Posterior cingulate gyrus (tissue), 11 donors: Measurements from ENCODE around the gene CAMTA1.
A peak's percentile ranks its signal among the peaks of the same experiment; 100 is the strongest.

Experiments used
- DNase-seq, 10 donors: peaks; one replicate each; pipeline versions ENCODE4 v3.0.0 to v3.0.0-alpha.2; 2020 to 2021; ENCODE audit warnings: mixed read lengths in 3 of 10
- intact Hi-C: fragments of 100-400 bp; cut with DNase I; formaldehyde crosslinking; loops from one replicate; pipeline ENCODE4 v1.15.1; 2023

The CAMTA1 gene

DNA sequence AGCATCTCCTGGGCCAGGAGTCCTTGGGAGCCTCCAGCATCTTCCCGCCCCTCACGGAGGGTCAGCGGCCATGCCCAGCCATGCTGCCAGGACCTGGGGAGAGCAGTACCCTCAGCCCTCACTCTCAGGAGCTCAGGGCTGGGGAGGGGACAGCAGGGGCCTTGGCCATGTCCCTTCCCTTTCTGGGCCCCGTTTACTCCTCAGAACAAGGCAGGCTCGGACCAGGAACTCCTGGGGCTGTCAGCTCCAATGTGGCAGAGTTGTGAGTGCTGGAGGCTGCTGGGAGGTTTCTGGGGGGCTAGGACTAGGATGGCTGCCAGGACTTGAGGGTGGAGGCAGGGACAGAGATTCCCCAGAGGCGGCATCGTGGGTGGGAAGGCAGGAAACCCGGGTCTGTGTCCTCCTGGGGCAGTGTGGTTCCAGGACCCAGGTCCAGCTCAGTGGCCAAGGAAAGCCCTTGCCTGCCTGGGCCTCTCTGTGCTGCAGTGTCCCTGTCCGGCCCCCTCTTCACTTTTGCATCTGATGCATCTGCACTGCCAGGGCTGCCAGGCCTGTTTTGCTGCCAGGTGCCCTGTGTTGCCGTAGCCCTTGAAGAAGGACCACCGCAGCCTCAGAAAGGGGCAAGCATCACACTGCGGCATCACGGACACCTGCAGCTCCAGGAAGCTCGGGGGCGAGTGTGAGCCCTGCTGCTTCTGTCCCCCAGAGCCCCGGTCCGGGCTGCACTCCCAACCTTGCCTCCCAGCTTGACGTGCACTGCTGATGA lies 223.9 kb downstream of the CAMTA1 start:
- DNase-seq: peak in 2 of 10 donors; percentile 71 to 82
- intact Hi-C loops: no loop called here

DNA sequence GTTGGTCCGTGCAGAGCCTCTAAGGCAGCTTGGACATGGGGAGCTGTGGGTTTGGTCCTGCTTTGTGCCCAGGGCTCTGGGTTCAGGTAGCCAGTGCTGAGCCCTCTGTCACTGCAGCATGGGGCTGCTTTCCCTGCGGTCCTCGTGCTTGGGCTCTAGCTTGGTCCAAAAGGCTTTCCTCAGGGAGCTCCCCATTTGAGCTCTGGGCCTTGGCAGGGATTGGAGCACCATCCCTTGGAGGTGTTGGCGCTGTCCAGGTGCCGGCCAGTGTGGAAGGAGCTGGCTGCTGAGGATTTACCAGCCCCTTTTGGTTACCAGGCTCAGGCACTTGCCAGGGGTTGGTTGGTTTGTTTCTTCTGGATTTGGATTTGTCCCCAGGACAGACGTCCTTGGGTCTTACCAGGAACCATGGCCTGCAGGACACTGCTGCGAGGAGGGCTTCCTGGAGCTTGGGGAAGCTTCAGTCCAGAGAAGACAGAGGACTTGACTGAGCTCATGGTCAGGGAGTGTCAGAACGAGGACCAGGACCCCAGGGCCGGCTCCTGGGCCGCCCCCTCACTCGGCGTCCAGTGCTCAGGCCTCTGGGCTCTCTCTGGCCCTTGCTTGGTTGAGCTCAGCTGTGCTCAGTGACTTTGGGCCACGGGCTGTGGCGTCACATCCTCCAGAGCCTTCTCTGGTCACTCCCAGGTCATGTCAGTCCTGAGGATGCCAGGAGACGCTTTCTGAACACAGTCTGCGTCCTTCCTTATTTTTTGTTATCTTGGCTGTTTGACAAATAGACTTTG lies 224.7 kb downstream of the CAMTA1 start:
- DNase-seq: peak in 2 of 10 donors; percentile 57 to 72
- intact Hi-C loops: no loop called here

DNA sequence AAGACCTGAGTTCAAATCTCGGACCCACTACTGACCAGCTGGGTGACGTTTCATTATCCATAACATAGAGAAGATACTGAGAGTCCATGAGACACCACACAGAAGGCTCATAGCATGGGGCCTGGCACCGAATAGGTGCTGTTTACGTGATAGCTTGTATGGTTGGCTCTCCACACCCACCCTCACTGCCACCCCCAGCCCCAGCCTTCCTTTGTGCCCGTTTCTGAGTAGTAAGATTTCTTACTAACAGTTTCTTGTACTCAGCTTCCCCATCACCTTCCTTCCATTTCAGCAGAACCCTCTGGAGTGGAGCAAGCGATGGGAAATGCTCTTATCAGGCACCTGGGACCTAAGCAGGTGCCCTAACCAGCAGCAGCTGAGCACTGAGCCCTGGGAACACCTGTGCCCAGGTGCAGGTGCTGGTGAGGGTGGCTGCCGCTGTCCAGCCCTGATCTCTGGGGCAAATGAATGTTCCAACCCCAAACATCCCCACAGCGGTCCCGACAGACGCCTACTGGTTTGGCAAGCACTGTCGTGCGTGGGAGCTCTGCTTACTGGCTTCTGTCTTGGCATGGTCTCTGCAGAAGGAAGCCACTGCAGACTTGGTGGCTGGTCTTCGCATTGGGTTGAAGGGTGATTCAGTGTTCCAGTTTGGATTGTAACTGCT lies 225.4 kb downstream of the CAMTA1 start:
- peak in 8 of 10 donors; percentile 26 to 94 (median 66) for DNase-seq
- intact Hi-C loops: no loop called here

DNA sequence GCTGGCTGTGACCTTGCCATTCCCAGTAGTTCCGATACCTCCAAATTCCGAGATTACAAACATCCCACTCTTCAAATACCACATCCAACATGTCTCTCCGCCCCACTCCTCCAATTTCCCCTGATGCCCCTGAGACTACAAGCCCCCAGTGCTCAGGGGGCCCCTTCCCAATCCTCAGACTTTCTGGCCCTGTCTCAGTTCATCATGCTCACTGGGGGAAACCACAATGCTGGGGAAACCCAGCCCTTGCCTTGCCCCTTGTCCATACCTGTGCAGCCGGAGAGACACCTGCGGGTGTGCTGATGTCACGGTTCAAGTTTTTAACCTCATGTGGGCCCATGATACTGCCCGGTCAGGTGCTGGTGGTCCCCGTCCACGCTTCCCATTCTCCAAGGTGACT lies 226.6 kb downstream of the CAMTA1 start:
- intact Hi-C loops: no loop called here
- DNase-seq: no peak

DNA sequence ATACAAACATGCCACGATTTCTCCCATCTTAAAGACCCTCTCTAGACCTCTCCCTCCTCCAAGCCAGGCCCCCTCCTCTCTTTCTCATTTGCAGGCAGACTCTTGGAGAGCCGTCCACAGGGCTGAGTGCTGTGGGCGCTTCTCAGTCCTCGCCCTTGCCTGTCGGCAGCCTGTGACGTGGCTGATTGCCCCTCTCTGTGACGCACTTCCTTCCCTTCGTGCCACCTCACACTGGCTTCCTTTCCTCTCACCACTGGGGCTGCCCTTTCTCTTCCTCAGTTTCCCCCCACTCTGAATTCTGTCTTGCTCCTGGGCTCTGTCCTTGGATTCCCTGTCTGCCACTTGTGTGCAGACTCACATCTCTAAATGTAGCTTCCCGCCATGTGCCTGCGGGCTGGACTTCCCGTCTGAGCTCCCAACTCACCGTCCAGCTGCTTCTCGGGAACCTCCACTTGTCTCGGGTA lies 227.2 kb downstream of the CAMTA1 start:
- no peak for DNase-seq
- intact Hi-C loops: no loop called here

DNA sequence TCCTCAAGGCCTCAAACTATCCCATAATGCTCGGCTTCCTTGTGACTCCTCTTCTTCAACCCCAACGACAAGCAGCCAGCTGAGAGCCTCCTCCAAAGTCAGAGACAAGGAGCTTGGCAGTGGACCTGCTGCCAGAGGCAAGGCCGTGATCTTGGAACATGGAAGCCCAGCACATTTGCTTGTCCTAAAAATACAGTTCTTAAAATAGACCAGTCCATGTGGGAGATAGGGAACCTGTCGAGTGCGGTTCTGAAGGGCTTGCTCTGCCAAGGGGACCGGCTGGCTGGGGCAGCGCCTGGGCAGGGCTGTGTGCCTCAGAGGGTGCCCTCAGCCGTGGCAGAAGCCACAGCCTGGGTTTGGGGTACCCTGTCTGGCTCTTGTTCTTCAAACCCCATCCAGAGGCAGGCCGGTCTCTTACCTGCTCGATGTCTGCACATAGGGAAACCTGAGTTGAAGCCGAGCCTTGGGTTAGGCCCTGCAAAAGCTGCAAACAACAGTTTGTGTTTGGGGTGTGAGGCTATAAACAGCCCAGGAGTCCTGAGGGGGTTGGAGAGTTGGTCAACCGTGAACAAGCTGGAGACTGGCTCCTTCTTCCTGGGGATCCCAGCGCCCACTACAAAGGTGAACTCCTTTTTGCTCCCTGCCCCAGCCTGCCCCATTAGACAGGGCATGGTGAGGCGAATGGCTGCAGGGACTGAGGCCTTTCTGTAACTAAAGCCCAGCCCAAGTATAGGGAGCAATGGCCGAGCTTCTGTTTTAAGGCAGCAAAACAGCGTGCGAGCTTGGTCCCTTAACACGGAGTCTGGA lies 228.8 kb downstream of the CAMTA1 start:
- intact Hi-C loops: no loop called here
- peak in 1 of 10 donors; percentile 54 for DNase-seq

DNA sequence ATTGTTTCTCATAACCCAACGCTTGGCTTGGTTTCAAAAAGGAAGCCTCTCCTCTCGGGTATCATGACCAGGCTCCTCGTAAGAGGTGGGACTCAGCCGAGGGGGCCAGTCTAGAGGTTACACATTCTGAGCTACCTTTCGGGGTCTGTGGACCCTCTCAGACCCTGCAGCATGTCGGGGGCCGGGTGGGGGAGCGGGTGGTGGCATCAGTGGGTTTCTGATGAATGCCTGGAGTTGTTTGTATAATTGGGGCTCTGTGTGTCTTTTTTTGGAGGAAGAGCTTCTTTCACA lies 229.3 kb downstream of the CAMTA1 start:
- DNase-seq: no peak
- intact Hi-C loops: no loop called here

DNA sequence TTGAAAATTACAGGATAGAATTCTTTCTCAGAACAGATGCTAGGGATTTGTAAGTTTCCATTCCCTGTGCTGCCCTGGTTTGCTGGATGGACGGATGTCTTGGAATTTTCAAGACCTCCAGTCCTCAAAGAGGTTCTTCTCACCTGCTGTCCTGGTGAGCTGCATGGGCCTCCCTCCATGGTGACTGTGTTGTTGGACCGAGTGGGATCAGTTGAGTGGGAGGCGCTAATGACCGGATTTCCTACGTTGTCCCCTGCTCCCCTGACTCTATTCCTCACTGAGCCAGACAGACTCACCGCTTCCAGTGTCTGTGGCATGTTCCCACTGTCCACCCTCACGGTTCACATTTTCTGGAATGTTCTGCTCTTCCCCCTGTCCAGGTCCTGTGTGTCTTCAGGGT lies 229.8 kb downstream of the CAMTA1 start:
- DNase-seq: peak in 1 of 10 donors; percentile 55
- intact Hi-C loops: no loop called here

DNA sequence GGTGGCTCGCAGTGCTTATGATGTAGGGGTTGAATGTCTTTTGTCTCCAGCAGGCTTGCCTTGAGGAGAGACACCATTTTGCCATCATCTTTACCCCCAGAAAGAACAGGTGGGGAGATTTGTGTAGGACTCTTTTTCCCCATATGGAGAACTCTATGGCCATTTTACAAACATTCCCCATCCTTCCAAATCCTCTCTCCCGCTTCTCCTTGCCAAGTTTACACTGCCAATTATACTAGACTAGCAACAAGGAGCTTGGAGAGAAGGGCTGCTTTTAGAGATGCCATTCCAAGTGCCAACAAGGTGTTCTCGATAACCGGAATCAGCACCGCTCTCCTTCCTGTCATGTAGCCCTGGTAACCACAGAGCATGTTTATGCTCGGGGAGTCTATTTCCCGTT lies 233.1 kb downstream of the CAMTA1 start:
- intact Hi-C loops: no loop called here
- no peak for DNase-seq

DNA sequence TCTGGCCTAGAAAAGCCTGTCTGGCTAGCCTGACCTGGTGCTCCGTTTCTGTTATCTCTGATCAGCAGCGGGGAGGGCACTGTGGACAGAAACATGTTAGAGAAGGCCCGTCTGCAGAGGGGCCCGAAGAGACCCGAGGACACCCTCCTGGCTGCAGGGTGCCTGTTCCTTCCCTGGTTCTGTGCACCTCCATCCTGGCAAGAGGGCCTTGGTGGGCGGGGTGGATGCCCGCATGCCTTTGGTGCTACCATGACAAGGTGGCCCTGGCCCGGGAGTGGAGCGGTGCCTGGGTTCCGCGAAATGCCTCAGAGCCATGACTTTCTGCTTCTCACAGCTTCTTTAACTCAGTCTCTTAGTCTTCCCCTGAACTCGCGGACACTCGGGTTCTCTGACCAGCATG lies 233.6 kb downstream of the CAMTA1 start:
- intact Hi-C loops: no loop called here
- DNase-seq: peak in 1 of 10 donors; percentile 62

DNA sequence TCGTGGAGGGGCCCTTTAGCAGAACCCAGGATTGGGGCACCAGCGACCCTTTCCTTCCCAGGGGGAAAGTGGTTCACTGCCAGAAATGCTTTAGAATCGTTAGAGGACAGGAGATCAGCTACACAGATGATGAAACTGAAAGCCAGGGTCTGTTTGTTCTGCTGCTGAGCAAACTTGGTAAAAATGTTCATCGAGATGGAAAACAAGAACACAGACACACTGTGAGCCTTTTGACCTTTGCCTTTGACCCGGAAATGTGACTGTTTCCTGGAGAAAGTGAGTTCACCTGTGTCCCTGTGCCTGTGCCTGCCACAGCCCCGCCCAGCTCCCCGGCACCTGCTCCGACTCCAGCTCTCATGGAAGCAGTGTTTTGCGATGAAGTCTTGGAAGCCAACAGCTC lies 234.3 kb downstream of the CAMTA1 start:
- DNase-seq: no peak
- intact Hi-C loops: no loop called here

DNA sequence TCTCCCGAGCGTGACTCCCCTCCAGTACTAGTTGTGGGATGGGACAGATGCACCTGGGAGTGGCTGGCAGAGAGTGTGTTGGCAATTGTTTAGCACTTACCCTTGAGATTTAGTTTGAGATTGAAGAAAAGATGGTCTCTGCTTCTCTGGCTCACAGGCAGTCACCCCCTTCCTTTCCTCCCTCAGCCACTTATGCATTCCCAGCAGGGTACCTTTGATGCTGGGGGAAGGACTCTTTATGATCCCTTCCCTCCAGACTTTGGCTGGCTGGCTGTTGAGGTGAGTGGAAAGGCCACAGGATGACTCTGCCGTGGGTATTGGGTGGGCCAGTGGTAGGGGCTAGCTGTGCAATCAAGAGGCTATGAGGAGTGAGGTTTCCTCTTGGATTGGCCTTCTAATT lies 236.8 kb downstream of the CAMTA1 start:
- DNase-seq: no peak
- intact Hi-C loops: no loop called here

DNA sequence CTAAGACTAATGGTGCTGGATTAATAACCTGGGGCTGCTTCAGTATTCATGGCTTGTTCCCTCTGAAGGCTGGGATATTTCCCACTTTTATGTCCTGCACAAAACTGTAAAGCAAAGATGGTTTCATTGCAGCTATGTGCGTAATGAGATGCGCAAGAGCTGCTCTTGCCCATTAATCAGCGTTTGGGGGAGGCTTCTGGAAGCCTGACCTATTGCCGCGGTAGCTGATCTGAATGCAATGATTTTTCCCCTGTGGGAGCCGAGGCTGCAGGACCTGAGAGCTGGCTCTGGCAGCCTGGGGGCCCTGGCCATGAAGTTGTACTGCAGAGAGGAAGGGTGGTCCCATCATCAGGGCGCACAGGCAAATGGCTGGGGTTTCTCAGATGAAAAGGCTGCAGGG lies 239.8 kb downstream of the CAMTA1 start:
- intact Hi-C loops: no loop called here
- DNase-seq: no peak

DNA sequence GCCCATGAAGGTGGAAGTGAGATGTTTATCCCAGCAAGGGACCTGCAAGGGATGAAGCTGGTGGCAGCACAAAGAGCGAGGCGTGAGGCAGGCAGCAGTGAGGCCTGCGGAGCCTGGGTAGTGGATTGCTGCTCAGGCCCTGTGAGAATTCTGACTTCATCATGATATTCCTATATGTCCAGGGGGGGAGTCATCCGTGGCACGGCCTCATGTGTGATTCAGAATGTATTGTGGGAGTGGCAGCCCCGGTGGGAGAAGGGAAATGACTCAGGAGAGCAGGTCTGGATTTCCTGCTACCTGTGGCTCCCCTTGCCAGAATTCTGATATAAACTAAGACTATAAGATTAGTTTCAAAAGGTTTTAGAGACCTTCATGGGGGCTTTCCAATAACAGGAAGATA lies 240.9 kb downstream of the CAMTA1 start:
- intact Hi-C loops: no loop called here
- DNase-seq: no peak

DNA sequence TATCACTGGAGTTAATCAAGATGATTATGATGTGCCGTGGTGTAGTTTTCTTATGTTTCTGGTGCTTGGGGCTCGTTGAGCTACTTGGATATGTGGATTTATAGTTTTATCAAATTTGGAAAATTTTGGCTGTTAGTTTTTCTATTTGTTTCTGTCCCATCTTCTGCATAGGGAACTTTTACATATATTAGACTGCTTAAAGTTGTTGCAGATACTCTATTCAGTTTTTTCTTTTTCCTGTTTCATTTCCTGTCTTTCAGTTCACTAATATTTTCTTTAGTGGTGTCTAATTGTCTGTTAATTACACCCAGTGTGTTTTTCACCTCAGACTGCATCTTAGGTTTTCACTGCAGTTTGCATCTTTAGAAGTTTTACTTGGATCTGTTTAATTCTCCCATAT lies 247.7 kb downstream of the CAMTA1 start:
- no peak for DNase-seq
- intact Hi-C loops: no loop called here

DNA sequence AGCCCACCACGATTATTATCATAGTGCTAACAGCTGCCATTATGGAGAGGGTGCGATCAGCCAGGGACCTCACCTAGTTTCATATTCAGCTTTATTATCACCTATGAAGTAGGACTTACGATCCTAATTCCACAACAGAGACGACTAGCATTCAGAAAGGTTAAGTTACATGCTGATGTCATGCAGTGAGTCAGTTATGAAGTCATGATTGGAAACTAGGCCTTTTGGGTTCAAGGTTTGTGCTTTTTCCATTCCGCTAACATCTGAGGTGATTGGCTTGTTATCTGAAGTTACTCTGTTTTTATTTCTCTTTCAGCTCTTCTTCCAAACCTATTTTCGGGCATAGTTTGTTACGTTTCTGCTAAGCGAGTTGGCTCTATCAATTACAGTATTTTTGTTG lies 251.1 kb downstream of the CAMTA1 start:
- DNase-seq: no peak
- intact Hi-C loops: no loop called here

DNA sequence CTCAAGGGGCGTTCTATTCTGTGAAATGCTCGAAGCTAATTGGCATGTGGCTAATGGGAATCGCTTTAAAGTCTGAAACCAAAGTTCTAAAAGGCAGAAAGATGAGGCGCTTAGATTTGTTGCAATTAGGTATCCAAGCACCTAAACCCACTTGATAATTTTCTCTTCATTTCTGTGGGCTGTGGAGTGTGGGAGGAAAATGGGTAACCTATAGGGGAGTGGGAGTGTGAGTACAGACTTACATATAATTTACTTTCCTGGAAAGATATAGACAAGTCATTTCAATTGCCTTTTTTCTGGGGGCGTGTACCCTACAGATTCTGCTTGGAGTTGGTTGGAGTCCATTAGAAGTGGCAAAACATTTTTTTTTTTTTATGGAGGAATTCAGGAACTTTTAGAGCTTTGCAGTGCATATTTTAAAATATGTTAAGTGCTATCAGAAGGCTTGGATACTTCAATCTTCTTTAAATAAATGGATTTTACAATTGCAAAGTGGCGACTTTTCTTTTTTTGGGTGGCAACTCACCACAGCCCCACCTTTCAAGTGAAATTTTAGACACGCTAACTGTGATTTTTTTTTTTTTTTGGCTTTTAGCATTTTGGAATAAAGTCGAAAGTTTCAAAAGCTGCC lies 254.5 kb downstream of the CAMTA1 start:
- no peak for DNase-seq
- intact Hi-C loops: no loop called here

DNA sequence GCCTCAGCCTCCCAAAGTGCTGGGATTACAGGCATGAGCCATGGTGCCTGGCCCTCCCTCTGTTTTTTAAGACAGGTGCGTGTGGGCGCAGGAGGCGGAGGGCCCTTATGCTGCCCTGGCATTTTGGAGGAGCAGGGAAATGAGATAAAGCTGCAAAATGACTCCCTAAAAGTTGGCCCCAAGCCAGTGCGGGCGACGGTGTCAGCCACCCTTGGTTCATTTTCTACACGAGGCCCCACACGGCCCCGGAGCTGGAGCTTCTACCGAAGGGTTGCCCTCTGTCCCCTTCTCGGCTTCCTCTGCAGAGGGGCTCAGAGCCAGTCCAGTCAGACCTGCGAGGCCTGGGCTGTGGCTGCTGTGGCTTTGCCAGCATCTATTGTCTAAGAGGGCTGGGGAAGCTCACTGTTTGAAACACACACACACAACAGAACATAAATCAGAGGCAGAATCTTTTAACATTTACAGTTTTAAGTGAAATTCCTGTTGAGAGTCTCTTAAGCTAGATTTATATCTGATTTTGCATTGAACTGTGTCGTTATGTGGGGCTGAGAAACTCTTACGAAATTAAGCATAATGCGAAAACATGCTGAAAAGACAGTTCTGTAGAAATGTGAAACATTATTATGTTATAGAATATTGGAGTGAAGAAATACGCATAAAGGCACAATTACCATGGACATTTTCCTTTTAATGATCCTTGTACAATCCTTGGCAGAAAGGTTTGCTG lies 255.9 kb downstream of the CAMTA1 start:
- peak in 1 of 10 donors; percentile 80 for DNase-seq
- intact Hi-C loops: no loop called here

DNA sequence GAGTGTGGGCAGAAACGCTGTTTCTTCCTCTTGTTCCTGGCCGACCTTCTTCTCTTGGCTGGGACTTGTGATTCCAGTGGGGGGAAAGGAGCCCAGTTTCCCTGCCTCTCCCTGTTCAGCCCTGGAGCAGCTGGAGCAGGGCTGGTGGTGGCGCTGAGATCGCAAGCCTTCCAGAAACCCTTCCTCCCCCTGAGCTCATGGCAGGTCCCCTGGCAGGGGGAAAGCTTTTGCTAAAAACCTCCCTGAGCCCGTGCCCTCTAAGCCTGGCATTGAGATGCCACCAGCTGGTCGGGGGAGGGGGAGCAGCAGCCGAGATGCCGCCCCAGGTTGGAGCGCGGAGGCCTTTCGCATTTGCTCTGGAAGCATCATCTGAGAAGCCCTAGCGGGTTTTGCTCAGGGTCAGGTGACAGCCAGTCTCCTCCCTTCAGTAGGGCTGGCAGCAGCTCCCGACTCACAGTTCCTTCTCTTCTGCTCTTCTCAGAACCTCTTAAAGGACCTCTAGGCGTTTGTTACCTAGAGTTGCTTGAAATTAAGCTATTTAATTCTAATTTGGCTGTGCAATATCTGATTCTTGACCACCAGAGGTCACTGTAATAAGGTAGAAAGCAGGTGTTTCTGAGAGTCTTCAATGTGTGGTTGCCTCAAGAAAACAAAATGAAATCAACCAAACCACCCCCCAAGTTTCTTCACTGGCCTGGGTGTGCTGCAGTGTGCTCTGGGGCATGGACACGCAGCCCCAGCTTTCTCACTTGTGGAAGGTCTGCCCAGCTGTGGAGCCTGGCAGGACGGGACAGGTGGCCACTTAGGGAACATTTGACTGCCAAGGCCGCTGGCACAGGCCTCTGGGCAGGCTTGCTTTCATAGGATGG lies 257.3 kb downstream of the CAMTA1 start:
- peak in 7 of 10 donors; percentile 15 to 89 (median 46) for DNase-seq
- intact Hi-C loops: no loop called here
